HEK293 (cell line): ENCODE results near the gene CNST.

Source experiments
- CTCF ChIA-PET: fragments of 350-600 bp; formaldehyde crosslinking; extraction: SDS; loops from one replicate; lab custom pipeline; 2021; ENCODE audit warnings: antibody characterized with exemption; lab: Yijun Ruan, JAX
- POLR2A ChIA-PET: fragments of 300-600 bp; formaldehyde crosslinking; extraction: SDS; loops from one replicate; lab custom pipeline; 2020; ENCODE audit warnings: antibody characterized with exemption, inconsistent platforms; lab: Yijun Ruan, JAX
- H3K27ac ChIP-seq: fragments of 200-500 bp; sonication (Bioruptor generic); 2 replicates; pipeline ENCODE4 v1.5.1; 2014; ENCODE audit warnings: low read depth, low read length, control low read depth, inconsistent platforms; ENCODE audit errors: extremely low read depth
- H3K36me3 ChIP-seq, 2 experiments: fragments of 200-500 bp in 1 of 2; sonication (Bioruptor generic) in 1 of 2; 1 replicate in 1 of 2; 2 replicates in 1 of 2; pipeline ENCODE4 v1.5.1; 2014 to 2017; ENCODE audit warnings: inconsistent platforms in 2 of 2, low read length in 2 of 2; ENCODE audit not compliant: control insufficient read depth in 2 of 2, insufficient read depth in 1 of 2
- H3K4me1 ChIP-seq: fragments of 200-500 bp; sonication (Bioruptor generic); 2 replicates; pipeline ENCODE4 v1.5.1; 2014; ENCODE audit warnings: mild to moderate bottlenecking, low read length, inconsistent platforms; ENCODE audit not compliant: control insufficient read depth, insufficient read depth
- H3K4me3 ChIP-seq: 2 replicates; pipeline ENCODE4 v1.5.1; 2011; ENCODE audit warnings: low read depth, mild to moderate bottlenecking, control low read depth, low read length, moderate library complexity
- H3K9me3 ChIP-seq: fragments of 200-500 bp; sonication (Bioruptor generic); 2 replicates; pipeline ENCODE4 v1.5.1; 2014; ENCODE audit warnings: low read depth, low read length, inconsistent platforms; ENCODE audit not compliant: control insufficient read depth, insufficient read depth
- OSR2 ChIP-seq: fragments of 450-650 bp; formaldehyde crosslinking; IDR thresholded peaks from 2 replicates; pipeline ENCODE4 v1.5.1; 2016; ENCODE audit warnings: missing biosample characterization, missing genetic modification characterization
- REPIN1 ChIP-seq: fragments of 450-650 bp; formaldehyde crosslinking; IDR thresholded peaks from 2 replicates; pipeline ENCODE4 v1.5.1; 2017; ENCODE audit warnings: missing biosample characterization, missing genetic modification characterization, low read depth
- TCF7L2 ChIP-seq: IDR thresholded peaks from 2 replicates; pipeline ENCODE4 v1.6.1; 2011; ENCODE audit warnings: low read depth, mild to moderate bottlenecking, inconsistent platforms, low read length, moderate library complexity, borderline replicate concordance
- ZNF112 ChIP-seq: fragments of 450-650 bp; formaldehyde crosslinking; IDR thresholded peaks from 2 replicates; pipeline ENCODE4 v1.5.0; 2017; ENCODE audit warnings: missing biosample characterization, missing genetic modification characterization
- ZNF157 ChIP-seq: fragments of 450-650 bp; formaldehyde crosslinking; IDR thresholded peaks from 2 replicates; pipeline ENCODE4 v1.5.1; 2016; ENCODE audit warnings: missing biosample characterization, missing genetic modification characterization
- ZNF169 ChIP-seq: fragments of 450-650 bp; formaldehyde crosslinking; IDR thresholded peaks from 2 replicates; pipeline ENCODE4 v1.5.1; 2016; ENCODE audit warnings: missing biosample characterization, missing genetic modification characterization
- ZNF174 ChIP-seq: fragments of 450-650 bp; formaldehyde crosslinking; IDR thresholded peaks from 2 replicates; pipeline ENCODE4 v1.5.0; 2017; ENCODE audit warnings: missing biosample characterization, mild to moderate bottlenecking, missing genetic modification characterization
- ZNF214 ChIP-seq: fragments of 450-650 bp; formaldehyde crosslinking; IDR thresholded peaks from 2 replicates; pipeline ENCODE4 v1.5.1; 2017; ENCODE audit warnings: missing biosample characterization, mild to moderate bottlenecking, missing genetic modification characterization, borderline replicate concordance
- ZNF324 ChIP-seq: fragments of 450-650 bp; formaldehyde crosslinking; IDR thresholded peaks from 2 replicates; pipeline ENCODE4 v1.5.1; 2016; ENCODE audit warnings: missing biosample characterization, missing genetic modification characterization
- ZNF37A ChIP-seq: fragments of 450-650 bp; IDR thresholded peaks from 2 replicates; pipeline ENCODE4 v1.5.1; 2018; ENCODE audit warnings: missing biosample characterization, missing genetic modification characterization
- ZNF404 ChIP-seq: fragments of 450-650 bp; formaldehyde crosslinking; IDR thresholded peaks from 2 replicates; pipeline ENCODE4 v1.5.1; 2017; ENCODE audit warnings: missing biosample characterization, missing genetic modification characterization
- ZNF416 ChIP-seq: fragments of 450-650 bp; formaldehyde crosslinking; IDR thresholded peaks from 2 replicates; pipeline ENCODE4 v1.5.1; 2016; ENCODE audit warnings: missing biosample characterization, missing genetic modification characterization
- ZNF473 ChIP-seq: fragments of 450-650 bp; formaldehyde crosslinking; IDR thresholded peaks from 2 replicates; pipeline ENCODE4 v1.5.1; 2017; ENCODE audit warnings: missing biosample characterization, missing genetic modification characterization
- ZNF501 ChIP-seq: fragments of 450-650 bp; formaldehyde crosslinking; IDR thresholded peaks from 2 replicates; pipeline ENCODE4 v1.5.1; 2016; ENCODE audit warnings: missing biosample characterization, missing genetic modification characterization
- ZNF510 ChIP-seq: fragments of 450-650 bp; formaldehyde crosslinking; IDR thresholded peaks from 2 replicates; pipeline ENCODE4 v1.5.1; 2018; ENCODE audit warnings: mild to moderate bottlenecking, missing genetic modification characterization, missing biosample characterization; ENCODE audit not compliant: insufficient replicate concordance
- ZNF530 ChIP-seq: fragments of 450-650 bp; formaldehyde crosslinking; IDR thresholded peaks from 2 replicates; pipeline ENCODE4 v1.5.1; 2016; ENCODE audit warnings: low read depth, missing biosample characterization, missing genetic modification characterization
- ZNF621 ChIP-seq: fragments of 450-650 bp; formaldehyde crosslinking; IDR thresholded peaks from 2 replicates; pipeline ENCODE4 v1.5.1; 2017; ENCODE audit warnings: missing biosample characterization, missing genetic modification characterization
- ZNF660 ChIP-seq: fragments of 450-650 bp; IDR thresholded peaks from 2 replicates; pipeline ENCODE4 v1.5.1; 2018; ENCODE audit warnings: missing biosample characterization, mild to moderate bottlenecking, missing genetic modification characterization
- ZNF670 ChIP-seq: fragments of 450-650 bp; formaldehyde crosslinking; IDR thresholded peaks from 2 replicates; pipeline ENCODE4 v1.5.1; 2016; ENCODE audit warnings: missing biosample characterization, missing genetic modification characterization, low read depth
- TF ChIP-seq, protein P1 (sequence below): fragments of 450-650 bp; formaldehyde crosslinking; IDR thresholded peaks from 2 replicates; pipeline ENCODE4 v1.5.1; 2016; ENCODE audit warnings: missing biosample characterization, missing genetic modification characterization
- TF ChIP-seq, protein P2 (sequence below): fragments of 450-650 bp; formaldehyde crosslinking; IDR thresholded peaks from 2 replicates; pipeline ENCODE4 v1.5.1; 2016; ENCODE audit warnings: missing biosample characterization, missing genetic modification characterization, low read depth
- TF ChIP-seq, protein P3 (sequence below): fragments of 450-650 bp; formaldehyde crosslinking; IDR thresholded peaks from 2 replicates; pipeline ENCODE4 v1.5.1; 2016; ENCODE audit warnings: missing biosample characterization, missing genetic modification characterization
- TF ChIP-seq, protein P4 (sequence below): fragments of 450-650 bp; formaldehyde crosslinking; IDR thresholded peaks from 2 replicates; pipeline ENCODE4 v1.5.1; 2016; ENCODE audit warnings: missing biosample characterization, missing genetic modification characterization

The CNST gene

DNA sequence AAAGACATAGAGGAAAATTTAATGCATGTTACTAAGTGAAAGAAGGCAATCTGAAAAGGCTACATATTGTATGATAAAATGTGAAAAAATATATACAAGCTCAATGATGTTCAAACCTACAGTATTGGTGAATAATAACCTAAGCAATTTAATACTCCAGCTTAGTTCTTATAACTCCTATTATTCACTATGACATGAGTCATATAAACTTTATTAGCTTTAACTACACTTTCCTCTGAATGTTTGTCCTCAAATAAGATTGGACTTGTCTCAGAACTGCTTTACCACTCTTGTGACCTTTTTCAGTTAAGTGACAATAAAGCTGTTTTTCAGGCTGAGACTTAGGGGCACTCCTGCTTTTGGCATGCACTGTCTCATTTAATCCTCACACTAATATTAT is 50.9 kb downstream of the CNST start (continued):
- TF ChIP-seq, protein P1, sequence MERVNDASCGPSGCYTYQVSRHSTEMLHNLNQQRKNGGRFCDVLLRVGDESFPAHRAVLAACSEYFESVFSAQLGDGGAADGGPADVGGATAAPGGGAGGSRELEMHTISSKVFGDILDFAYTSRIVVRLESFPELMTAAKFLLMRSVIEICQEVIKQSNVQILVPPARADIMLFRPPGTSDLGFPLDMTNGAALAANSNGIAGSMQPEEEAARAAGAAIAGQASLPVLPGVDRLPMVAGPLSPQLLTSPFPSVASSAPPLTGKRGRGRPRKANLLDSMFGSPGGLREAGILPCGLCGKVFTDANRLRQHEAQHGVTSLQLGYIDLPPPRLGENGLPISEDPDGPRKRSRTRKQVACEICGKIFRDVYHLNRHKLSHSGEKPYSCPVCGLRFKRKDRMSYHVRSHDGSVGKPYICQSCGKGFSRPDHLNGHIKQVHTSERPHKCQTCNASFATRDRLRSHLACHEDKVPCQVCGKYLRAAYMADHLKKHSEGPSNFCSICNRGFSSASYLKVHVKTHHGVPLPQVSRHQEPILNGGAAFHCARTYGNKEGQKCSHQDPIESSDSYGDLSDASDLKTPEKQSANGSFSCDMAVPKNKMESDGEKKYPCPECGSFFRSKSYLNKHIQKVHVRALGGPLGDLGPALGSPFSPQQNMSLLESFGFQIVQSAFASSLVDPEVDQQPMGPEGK (tag by site-specific recombination): no peak
- TF ChIP-seq TCF7L2: no peak
- no peak for TF ChIP-seq ZNF157 (tag by site-specific recombination)

DNA sequence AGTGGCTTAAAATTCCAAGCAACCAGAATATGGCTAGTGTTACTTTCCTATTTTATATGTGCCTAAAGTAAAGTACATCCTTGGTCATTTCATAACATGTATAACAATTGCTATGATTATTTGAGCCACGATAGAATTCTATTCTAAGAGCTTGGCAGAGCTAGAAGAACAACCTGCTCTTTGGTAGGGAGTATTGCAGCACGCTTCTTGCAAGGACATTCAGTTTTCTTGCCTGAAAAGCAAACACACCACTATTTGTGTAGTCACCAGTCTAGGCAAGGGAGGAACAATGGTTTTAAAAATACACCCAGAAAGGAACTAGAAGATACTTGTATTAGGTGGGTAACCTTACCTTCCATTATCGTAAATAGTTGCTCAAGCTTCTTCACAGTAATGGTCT is 51.5 kb downstream of the CNST start:
- POLR2A ChIA-PET: no interaction called here

DNA sequence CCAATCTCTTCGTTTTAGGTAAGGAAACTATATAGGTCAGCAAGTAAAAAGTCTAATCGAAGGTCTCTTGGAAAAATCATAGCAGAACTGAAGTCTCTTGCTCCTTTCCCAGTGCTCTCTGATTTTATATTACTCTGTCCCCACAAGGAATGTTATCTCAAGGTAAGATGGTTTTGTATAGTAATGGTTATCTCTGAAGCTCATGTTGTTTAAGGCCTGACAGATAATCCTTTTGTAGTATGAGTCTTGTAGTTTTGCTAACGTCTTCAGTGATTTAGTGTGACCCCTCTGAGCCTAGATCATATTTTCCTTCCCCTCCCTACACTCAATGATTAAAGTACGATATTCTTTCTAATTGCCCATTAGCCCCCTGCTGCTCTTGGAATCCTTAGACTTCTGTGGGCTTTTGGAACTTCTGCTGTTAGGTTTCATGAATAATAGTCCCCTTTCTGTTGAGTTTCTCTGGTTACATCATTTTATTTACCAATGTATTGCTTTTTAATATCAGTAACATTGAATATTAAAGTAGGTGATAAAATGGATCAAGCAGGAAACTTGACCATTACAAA is 52.1 kb downstream of the CNST start:
- Histone ChIP-seq H3K4me1 (no peaks in the 10 kb centered on the region), H3K9me3 (no peaks in the 10 kb centered on the region), H3K4me3 (no peak overlapping the region), H3K27ac (no peak overlapping the region), H3K36me3 (peaks cover 0 to 5% of the 10 kb centered on the region in 2 experiments; a peak in 1 of 3 replicates)
- TF ChIP-seq ZNF404 (no peak), REPIN1 (tag by site-specific recombination) (no peak), ZNF112 (no peak)
- POLR2A ChIA-PET: no interaction called here
- CTCF ChIA-PET: no interaction called here

More for the DNA sequence above, 51.5 kb downstream of the CNST start:
- Histone ChIP-seq H3K4me1 (no peaks in the 10 kb centered on the region), H3K9me3 (no peaks in the 10 kb centered on the region), H3K36me3 (peaks cover 0 to 5% of the 10 kb centered on the region in 2 experiments; a peak in 1 of 3 replicates), H3K4me3 (no peak overlapping the region), H3K27ac (no peak overlapping the region)
- TF ChIP-seq ZNF324: no peak
- TF ChIP-seq ZNF404: no peak
- no peak for TF ChIP-seq ZNF670
- no peak for TF ChIP-seq ZNF501 (tag by site-specific recombination)
- TF ChIP-seq, protein P2, sequence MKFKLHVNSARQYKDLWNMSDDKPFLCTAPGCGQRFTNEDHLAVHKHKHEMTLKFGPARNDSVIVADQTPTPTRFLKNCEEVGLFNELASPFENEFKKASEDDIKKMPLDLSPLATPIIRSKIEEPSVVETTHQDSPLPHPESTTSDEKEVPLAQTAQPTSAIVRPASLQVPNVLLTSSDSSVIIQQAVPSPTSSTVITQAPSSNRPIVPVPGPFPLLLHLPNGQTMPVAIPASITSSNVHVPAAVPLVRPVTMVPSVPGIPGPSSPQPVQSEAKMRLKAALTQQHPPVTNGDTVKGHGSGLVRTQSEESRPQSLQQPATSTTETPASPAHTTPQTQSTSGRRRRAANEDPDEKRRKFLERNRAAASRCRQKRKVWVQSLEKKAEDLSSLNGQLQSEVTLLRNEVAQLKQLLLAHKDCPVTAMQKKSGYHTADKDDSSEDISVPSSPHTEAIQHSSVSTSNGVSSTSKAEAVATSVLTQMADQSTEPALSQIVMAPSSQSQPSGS (tag by site-specific recombination): no peak
- TF ChIP-seq ZNF510: no peak
- TF ChIP-seq ZNF473 (tag by site-specific recombination): no peak
- TF ChIP-seq ZNF621: no peak
- TF ChIP-seq ZNF416 (tag by site-specific recombination): no peak
- no peak for TF ChIP-seq OSR2
- no peak for TF ChIP-seq ZNF37A
- TF ChIP-seq ZNF530 (tag by site-specific recombination): no peak
- no peak for TF ChIP-seq ZNF174 (tag by site-specific recombination)
- no peak for TF ChIP-seq ZNF169 (tag by site-specific recombination)
- CTCF ChIA-PET: no interaction called here

DNA sequence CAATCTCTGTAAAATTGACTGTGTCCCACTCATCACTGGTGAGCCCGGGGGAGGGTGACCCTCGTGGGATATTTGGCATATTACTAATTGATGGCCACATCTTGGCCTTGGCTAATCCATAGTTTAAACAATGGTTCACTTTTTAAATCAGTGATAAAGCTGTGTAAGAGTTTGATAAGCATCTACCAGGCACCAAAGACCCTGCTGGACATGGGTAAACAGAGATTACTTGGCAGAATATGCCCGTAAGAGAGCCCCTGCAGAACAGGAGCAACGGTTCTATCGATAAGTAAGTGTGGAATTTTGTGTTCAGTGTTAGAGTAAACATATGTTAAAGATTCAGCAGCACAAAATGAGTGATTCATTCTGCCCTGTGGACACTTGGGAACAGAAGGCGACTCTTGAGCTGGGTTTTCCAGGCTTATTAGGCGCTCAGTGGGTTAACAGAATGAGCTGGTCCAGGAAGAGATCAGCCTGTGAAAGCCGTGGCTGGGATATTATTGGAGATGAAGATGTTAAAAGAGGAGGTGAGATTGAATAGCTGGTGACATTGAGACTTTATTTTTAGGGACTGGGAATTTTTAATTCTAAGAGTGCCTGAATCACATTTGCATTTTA is 55.9 kb downstream of the CNST start:
- Histone ChIP-seq H3K27ac (no peak overlapping the region), H3K9me3 (no peaks in the 10 kb centered on the region), H3K4me3 (no peak overlapping the region), H3K36me3 (peaks cover 0 to 5% of the 10 kb centered on the region in 2 experiments; a peak in 1 of 3 replicates), H3K4me1 (no peaks in the 10 kb centered on the region)
- POLR2A ChIA-PET: no interaction called here
- CTCF ChIA-PET: interaction anchor here (0.7 kb wide), 1 partner anchor 68 kb away, joined by 3 read pairs; no protein-coding TSS in a partner anchor
- TF ChIP-seq ZNF660 (tag by site-specific recombination): no peak
- no peak for TF ChIP-seq ZNF214 (tag by site-specific recombination)
- TF ChIP-seq, protein P3, sequence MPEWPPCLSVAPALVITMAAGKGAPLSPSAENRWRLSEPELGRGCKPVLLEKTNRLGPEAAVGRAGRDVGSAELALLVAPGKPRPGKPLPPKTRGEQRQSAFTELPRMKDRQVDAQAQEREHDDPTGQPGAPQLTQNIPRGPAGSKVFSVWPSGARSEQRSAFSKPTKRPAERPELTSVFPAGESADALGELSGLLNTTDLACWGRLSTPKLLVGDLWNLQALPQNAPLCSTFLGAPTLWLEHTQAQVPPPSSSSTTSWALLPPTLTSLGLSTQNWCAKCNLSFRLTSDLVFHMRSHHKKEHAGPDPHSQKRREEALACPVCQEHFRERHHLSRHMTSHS (tag by site-specific recombination): no peak
- TF ChIP-seq, protein P4, sequence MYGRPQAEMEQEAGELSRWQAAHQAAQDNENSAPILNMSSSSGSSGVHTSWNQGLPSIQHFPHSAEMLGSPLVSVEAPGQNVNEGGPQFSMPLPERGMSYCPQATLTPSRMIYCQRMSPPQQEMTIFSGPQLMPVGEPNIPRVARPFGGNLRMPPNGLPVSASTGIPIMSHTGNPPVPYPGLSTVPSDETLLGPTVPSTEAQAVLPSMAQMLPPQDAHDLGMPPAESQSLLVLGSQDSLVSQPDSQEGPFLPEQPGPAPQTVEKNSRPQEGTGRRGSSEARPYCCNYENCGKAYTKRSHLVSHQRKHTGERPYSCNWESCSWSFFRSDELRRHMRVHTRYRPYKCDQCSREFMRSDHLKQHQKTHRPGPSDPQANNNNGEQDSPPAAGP (tag by site-specific recombination): no peak
